ENCODE measurements around the gene IPO7. TPM values are rescaled to one million over a fixed set of nuclear protein-coding genes. Genes with fewer than 3 reads are reported as not detected.

The IPO7 gene
- total RNA-seq, 1 experiment from 2014 or later: 205 TPM

- no peak overlapping the region for H2BK5ac ChIP-seq (ENCODE audit: insufficient read length, low read length)
- H3K4me2 ChIP-seq (ENCODE audit: insufficient read depth, insufficient read length, low read length): peak overlapping the region; percentile 39
Observed at GRCh38 chr11:9363954-9364912, 20.2 kb upstream of the IPO7 start.

More at GRCh38 chr11:9363954-9364912, 20.2 kb upstream of the IPO7 start:
- H2AK5ac ChIP-seq (ENCODE audit: insufficient read length, low read length): no peak overlapping the region
- no peaks in the 10 kb centered on the region for H3K79me1 ChIP-seq (ENCODE audit: insufficient read depth, low read depth, low read length, poor library complexity, severe bottlenecking)
- H2BK120ac ChIP-seq (ENCODE audit: low read depth, low read length, poor library complexity, severe bottlenecking): peak overlapping the region; percentile 84
- peak overlapping the region; percentile 57; the same call in 1 of the 2 replicates for H3K4ac ChIP-seq (ENCODE audit: low read depth, low read length)
- H3K18ac ChIP-seq (ENCODE audit: insufficient read length, low read depth, low read length): peak overlapping the region; percentile 89
- peak overlapping the region; percentile 22 for H3T11ph ChIP-seq (ENCODE audit: low read length)
- H3K27ac ChIP-seq (ENCODE audit: insufficient read length, low read depth, low read length): peak overlapping the region; percentile 58
- Mint-ChIP-seq H3K27ac (peak overlapping the region; percentile 97 to 99 (median 97)), H3K4me1 (peaks cover 21 to 24% of the 10 kb centered on the region in 2 experiments), H3K4me3 (peak overlapping the region; percentile 65 to 71), H3K27me3 (ENCODE audit: low read depth) (no peaks in the 10 kb centered on the region), H3K36me3 (ENCODE audit: insufficient read depth in 1 of 3, low read depth in 3 of 3) (no peaks in the 10 kb centered on the region), H3K9me3 (no peaks in the 10 kb centered on the region; a peak in 1 of 5 replicates)
- H2BK15ac ChIP-seq (ENCODE audit: low read depth, low read length): no peak overlapping the region
- no peaks in the 10 kb centered on the region for H4K20me1 ChIP-seq (ENCODE audit: control insufficient read depth, insufficient read depth, insufficient read length)
- no peak overlapping the region for H3K23ac ChIP-seq (ENCODE audit: insufficient read length, low read depth, low read length)
- H3K9me3 ChIP-seq (ENCODE audit: control insufficient read depth, low read depth, low read length): no peaks in the 10 kb centered on the region
- no peak overlapping the region for H3K56ac ChIP-seq (ENCODE audit: insufficient read length, low read depth, low read length)
- no peak overlapping the region for H2AFZ ChIP-seq (ENCODE audit: low read length)
- H3K27me3 ChIP-seq (ENCODE audit: insufficient read depth, low read length): no peaks in the 10 kb centered on the region
- peak overlapping the region; percentile 41 for H4K5ac ChIP-seq (ENCODE audit: insufficient read length, low read depth, low read length)
- peaks cover 7% of the 10 kb centered on the region for H3K4me1 ChIP-seq (ENCODE audit: insufficient read depth, low read length)
- H2BK12ac ChIP-seq (ENCODE audit: insufficient read length, low read depth, low read length): peak overlapping the region; percentile 35
- H2BK20ac ChIP-seq (ENCODE audit: low read depth, low read length, poor library complexity, severe bottlenecking): no peak overlapping the region
- H3K9ac ChIP-seq (ENCODE audit: extremely low read depth, insufficient read length, low read length): peak overlapping the region; percentile 65
- TF ChIP-seq CTCF (conservative IDR thresholded peaks at IDR 0.05): no peak
- peak; percentile 97 for DNase-seq
- no peaks in the 10 kb centered on the region for H3K23me2 ChIP-seq (ENCODE audit: insufficient read length, low read depth, low read length, poor library complexity, severe bottlenecking)
- H3K79me2 ChIP-seq (ENCODE audit: insufficient read depth, low read length): no peaks in the 10 kb centered on the region
- H3K14ac ChIP-seq (ENCODE audit: insufficient read depth, low read length): peak overlapping the region; percentile 94; the same call in 1 of the 2 replicates
- WGBS (ENCODE audit: extremely low coverage, insufficient read length, low lambda C conversion rate): no CpG with 5 or more reads among the region's 64 CpGs
- no peak overlapping the region for H4K8ac ChIP-seq (replicated peaks; ENCODE audit: insufficient read length, low read depth, low read length)
- no peak overlapping the region for H4K91ac ChIP-seq (ENCODE audit: insufficient read length, low read depth, low read length)
